ENCODE results near the gene RASSF3. TPM values are rescaled to one million over a fixed set of nuclear protein-coding genes. Genes with fewer than 3 reads are reported as not detected.

RASSF3 gene
- total and polyA plus RNA-seq, 12 donors, result 21.7 to 75.8 (median 39.5) TPM

GRCh38 chr12:64595863-64596793 is 14.2 kb upstream of the RASSF3 start:
- Histone ChIP-seq H3K27me3 (no peaks in the 10 kb centered on the region), H3K9me3 (replicated peaks in 1 of 3) (no peaks in the 10 kb centered on the region), H3K27ac (no peak overlapping the region), H3K4me1 (replicated peaks in 1 of 2) (no peaks in the 10 kb centered on the region), H3K4me3 (no peak overlapping the region), H3K36me3 (replicated peaks in 1 of 2) (no peaks in the 10 kb centered on the region)
- intact Hi-C loops (cut with DNase I), result no loop called here
- TF ChIP-seq CTCF (IDR thresholded peaks at IDR 0.05), result no peak
- TF ChIP-seq POLR2A (IDR thresholded peaks at IDR 0.05), result no peak
- no peak for DNase-seq
- WGBS, 4 donors, result 82 to 90% (median 86%) methylated on average over 6 of the region's 6 CpGs

- no peak for DNase-seq
- intact Hi-C loops (cut with DNase I), result no loop called here
- no peak overlapping the region for H3K4me3 ChIP-seq
- 63 to 82% (median 74%) methylated on average over 4 of the region's 4 CpGs for WGBS, 4 donors
- no peaks in the 10 kb centered on the region for H3K27me3 ChIP-seq
- no peaks in the 10 kb centered on the region for H3K9me3 ChIP-seq (replicated peaks in 1 of 3)
- TF ChIP-seq CTCF (IDR thresholded peaks at IDR 0.05), result no peak
- TF ChIP-seq POLR2A (IDR thresholded peaks at IDR 0.05), result no peak
- H3K27ac ChIP-seq, result no peak overlapping the region
- no peaks in the 10 kb centered on the region for H3K4me1 ChIP-seq (replicated peaks in 1 of 2)
- H3K36me3 ChIP-seq (replicated peaks in 1 of 2), result no peaks in the 10 kb centered on the region
Observed at GRCh38 chr12:64598831-64599230, 11.5 kb upstream of the RASSF3 start.

DNA sequence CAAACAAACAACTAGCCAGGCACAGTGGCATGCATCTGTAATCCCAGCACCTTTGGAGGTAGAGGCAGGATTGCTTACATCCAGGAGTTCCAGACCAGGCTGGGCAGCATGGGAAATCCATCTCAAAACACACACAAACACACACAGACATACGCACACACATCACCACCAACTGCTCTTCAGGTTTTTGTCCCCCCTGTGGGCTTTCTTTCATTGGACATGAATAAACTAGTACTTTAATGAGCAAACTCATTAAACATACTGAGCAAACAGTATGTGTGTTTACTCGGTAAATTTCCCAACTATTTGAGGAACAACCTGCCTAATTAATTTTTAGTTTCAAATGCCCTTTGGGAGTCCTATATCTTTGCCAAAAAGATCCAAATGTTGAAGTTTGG is 10.1 kb upstream of the RASSF3 start:
- no peaks in the 10 kb centered on the region for H3K27me3 ChIP-seq
- intact Hi-C loops (cut with DNase I), result loop anchor here (10.0 kb wide), 2 partner anchors 45 to 95 kb away; no protein-coding TSS in a partner anchor
- H3K4me3 ChIP-seq, result no peak overlapping the region
- 89 to 95% (median 92%) methylated on average over 2 of the region's 2 CpGs for WGBS, 4 donors
- H3K4me1 ChIP-seq (replicated peaks in 1 of 2), result no peaks in the 10 kb centered on the region
- TF ChIP-seq CTCF (IDR thresholded peaks at IDR 0.05) (no peak), POLR2A (IDR thresholded peaks at IDR 0.05) (no peak)
- H3K36me3 ChIP-seq (replicated peaks in 1 of 2), result no peaks in the 10 kb centered on the region
- no peaks in the 10 kb centered on the region for H3K9me3 ChIP-seq (replicated peaks in 1 of 3)
- no peak overlapping the region for H3K27ac ChIP-seq
- no peak for DNase-seq

GRCh38 chr12:64603183-64603841 is 7.0 kb upstream of the RASSF3 start:
- intact Hi-C loops (cut with DNase I), result loop anchor here (10.0 kb wide), 2 partner anchors 49 to 91 kb away; no protein-coding TSS in a partner anchor

More at GRCh38 chr12:64603183-64603841, 7.0 kb upstream of the RASSF3 start:
- 71 to 82% (median 78%) methylated on average over 4 of the region's 4 CpGs for WGBS, 4 donors
- Histone ChIP-seq H3K4me1 (replicated peaks in 1 of 2) (no peaks in the 10 kb centered on the region), H3K9me3 (replicated peaks in 1 of 3) (no peaks in the 10 kb centered on the region), H3K36me3 (replicated peaks in 1 of 2) (no peaks in the 10 kb centered on the region), H3K4me3 (no peak overlapping the region), H3K27me3 (no peaks in the 10 kb centered on the region), H3K27ac (no peak overlapping the region)
- TF ChIP-seq POLR2A (IDR thresholded peaks at IDR 0.05) (no peak), CTCF (IDR thresholded peaks at IDR 0.05) (no peak)
- DNase-seq, result no peak

Data from adrenal gland (tissue), 12 donors.